Uterus (tissue), 2 donors: ENCODE data around the gene RNASEH2B.

ENCODE experiments used
- POLR2A ChIP-seq, 2 donors: fragments of 450-650 bp; IDR thresholded peaks; one replicate each; pipeline ENCODE4 v1.6.1; 2016; ENCODE audit warnings: antibody characterized with exemption in 2 of 2, mild to moderate bottlenecking in 1 of 2, moderate library complexity in 1 of 2
- TF ChIP-seq, protein P1 (sequence below), 4 experiments: fragments of 200-600 bp in 2 of 4; fragments of 450-650 bp in 2 of 4; sonication (generic) in 2 of 4; IDR thresholded peaks; one replicate each; pipeline ENCODE4 v1.5.1; 2016 to 2019; ENCODE audit warnings: antibody characterized with exemption in 4 of 4, mild to moderate bottlenecking in 2 of 4, moderate library complexity in 1 of 4

DNA sequence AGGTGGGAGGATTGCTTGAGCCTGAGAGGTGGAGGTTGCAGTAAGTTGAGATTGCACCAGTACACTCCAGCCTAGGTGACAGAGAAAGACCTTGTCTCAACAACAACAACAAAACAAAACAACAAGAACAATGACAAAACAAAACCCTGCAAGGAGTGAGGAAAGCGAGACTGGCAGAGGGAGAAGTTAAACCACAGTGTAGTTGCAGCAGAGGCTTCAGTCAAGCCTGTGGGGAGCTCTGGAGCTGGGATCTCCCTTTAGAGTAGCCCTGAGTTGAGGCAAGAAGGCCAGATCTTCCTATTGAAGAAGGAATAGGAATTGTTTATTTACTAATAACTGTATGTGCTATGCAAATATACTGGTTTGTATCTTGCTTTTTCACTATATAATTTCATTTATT lies 25.3 kb upstream of the RNASEH2B start:
- TF ChIP-seq, protein P1, sequence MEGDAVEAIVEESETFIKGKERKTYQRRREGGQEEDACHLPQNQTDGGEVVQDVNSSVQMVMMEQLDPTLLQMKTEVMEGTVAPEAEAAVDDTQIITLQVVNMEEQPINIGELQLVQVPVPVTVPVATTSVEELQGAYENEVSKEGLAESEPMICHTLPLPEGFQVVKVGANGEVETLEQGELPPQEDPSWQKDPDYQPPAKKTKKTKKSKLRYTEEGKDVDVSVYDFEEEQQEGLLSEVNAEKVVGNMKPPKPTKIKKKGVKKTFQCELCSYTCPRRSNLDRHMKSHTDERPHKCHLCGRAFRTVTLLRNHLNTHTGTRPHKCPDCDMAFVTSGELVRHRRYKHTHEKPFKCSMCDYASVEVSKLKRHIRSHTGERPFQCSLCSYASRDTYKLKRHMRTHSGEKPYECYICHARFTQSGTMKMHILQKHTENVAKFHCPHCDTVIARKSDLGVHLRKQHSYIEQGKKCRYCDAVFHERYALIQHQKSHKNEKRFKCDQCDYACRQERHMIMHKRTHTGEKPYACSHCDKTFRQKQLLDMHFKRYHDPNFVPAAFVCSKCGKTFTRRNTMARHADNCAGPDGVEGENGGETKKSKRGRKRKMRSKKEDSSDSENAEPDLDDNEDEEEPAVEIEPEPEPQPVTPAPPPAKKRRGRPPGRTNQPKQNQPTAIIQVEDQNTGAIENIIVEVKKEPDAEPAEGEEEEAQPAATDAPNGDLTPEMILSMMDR (IDR thresholded peaks at IDR 0.05), result no peak
- TF ChIP-seq POLR2A (IDR thresholded peaks at IDR 0.05), result no peak
